ENCODE results near the gene CACNA1C.

GRCh38 chr12:2540535-2540941, 487.8 kb downstream of the CACNA1C start:
- TF ChIP-seq CTCF (IDR thresholded peaks at IDR 0.05) (no peak), POLR2A (IDR thresholded peaks at IDR 0.05) (no peak)
